Gastroesophageal sphincter (tissue), 3 donors: ENCODE measurements around the gene CRY2.

Source experiments
- POLR2A ChIP-seq, 2 donors: fragments of 450-650 bp; IDR thresholded peaks; one replicate each; pipeline ENCODE4 v1.6.1; 2017; ENCODE audit warnings: antibody characterized with exemption in 2 of 2, mild to moderate bottlenecking in 2 of 2, moderate library complexity in 1 of 2
- POLR2AphosphoS5 ChIP-seq: sonication (generic); formaldehyde crosslinking; IDR thresholded peaks from one replicate; pipeline ENCODE4 v1.6.1; 2017; ENCODE audit warnings: antibody characterized with exemption
- TF ChIP-seq, protein P1 (sequence below), 4 experiments: fragments of 200-600 bp in 2 of 4; fragments of 450-650 bp in 2 of 4; sonication (generic) in 1 of 4; IDR thresholded peaks; one replicate each; pipeline ENCODE4 v1.5.1; 2017 to 2019; ENCODE audit warnings: antibody characterized with exemption in 4 of 4, mild to moderate bottlenecking in 2 of 4, moderate library complexity in 2 of 4

DNA sequence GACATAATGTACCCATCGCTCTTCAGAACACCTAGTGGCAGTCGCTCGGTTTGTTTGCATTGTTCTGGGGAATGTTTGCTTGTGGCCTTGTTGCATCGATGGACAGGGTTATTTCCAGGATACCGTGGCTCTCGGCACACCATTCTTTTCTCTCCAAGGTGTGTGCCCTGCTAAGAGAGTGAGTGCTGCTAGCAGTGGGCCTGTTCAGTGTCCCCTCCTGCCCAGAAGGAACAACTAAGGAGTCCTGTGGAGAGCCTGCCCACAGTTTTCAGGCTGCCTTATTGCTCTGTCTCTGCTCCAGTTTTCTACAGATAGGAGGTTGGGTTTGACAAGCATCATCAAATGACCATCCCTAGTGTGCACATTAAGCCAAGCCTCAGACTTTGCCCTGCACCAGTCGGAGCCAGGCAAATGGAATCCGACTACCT lies 1.4 kb downstream of the CRY2 start:
- TF ChIP-seq, protein P1, sequence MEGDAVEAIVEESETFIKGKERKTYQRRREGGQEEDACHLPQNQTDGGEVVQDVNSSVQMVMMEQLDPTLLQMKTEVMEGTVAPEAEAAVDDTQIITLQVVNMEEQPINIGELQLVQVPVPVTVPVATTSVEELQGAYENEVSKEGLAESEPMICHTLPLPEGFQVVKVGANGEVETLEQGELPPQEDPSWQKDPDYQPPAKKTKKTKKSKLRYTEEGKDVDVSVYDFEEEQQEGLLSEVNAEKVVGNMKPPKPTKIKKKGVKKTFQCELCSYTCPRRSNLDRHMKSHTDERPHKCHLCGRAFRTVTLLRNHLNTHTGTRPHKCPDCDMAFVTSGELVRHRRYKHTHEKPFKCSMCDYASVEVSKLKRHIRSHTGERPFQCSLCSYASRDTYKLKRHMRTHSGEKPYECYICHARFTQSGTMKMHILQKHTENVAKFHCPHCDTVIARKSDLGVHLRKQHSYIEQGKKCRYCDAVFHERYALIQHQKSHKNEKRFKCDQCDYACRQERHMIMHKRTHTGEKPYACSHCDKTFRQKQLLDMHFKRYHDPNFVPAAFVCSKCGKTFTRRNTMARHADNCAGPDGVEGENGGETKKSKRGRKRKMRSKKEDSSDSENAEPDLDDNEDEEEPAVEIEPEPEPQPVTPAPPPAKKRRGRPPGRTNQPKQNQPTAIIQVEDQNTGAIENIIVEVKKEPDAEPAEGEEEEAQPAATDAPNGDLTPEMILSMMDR (IDR thresholded peaks at IDR 0.05) = no peak
- TF ChIP-seq POLR2A (IDR thresholded peaks at IDR 0.05) (no peak), POLR2AphosphoS5 (no peak)
